GM19099 (cell line): ENCODE data around the gene ASAP3.

ENCODE experiments used
- POLR2A ChIP-seq: IDR thresholded peaks from 3 replicates; pipeline ENCODE4 v1.6.1; 2011; ENCODE audit warnings: low read depth; ENCODE audit not compliant: insufficient read length; ENCODE audit errors: extremely low read depth

ASAP3 gene

GRCh38 chr1:23384312-23385058 is 99.5 kb downstream of the ASAP3 start:
- no peak for TF ChIP-seq POLR2A

DNA sequence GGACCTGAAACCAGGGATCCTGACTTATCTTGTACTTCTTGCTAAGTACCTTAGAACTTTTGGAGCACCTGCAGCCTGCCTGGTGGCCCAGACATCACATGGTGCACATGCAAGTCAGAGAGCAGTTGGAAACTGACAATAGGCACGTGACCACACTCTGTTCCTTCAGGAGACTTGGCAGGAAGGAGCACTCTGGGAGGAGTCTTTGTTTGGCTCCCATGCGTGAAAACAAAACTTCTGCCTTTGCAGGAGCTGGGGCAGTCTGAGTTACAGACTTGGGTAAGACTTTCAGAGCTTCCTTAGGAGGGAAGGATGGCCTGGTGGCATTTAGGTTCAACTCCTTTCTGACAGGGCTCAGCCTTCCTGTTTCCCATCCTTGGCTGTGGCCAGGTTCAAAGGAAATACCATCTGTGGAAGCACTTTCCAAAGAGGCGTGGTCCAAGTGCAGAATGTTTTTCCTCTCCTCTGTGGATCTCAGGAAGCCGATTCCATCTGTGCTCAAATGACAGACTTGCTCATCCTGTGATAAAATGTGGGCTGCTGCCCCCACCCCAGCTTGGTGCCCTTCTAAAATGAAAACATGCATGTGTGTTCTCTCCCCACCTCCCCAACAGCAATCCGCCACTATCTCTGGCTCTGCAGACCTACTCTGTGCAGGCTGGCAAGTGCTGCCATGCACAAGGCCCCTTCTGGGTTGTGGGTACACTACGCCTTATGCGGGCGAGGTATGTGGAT is 100.2 kb downstream of the ASAP3 start:
- TF ChIP-seq POLR2A, result no peak

DNA sequence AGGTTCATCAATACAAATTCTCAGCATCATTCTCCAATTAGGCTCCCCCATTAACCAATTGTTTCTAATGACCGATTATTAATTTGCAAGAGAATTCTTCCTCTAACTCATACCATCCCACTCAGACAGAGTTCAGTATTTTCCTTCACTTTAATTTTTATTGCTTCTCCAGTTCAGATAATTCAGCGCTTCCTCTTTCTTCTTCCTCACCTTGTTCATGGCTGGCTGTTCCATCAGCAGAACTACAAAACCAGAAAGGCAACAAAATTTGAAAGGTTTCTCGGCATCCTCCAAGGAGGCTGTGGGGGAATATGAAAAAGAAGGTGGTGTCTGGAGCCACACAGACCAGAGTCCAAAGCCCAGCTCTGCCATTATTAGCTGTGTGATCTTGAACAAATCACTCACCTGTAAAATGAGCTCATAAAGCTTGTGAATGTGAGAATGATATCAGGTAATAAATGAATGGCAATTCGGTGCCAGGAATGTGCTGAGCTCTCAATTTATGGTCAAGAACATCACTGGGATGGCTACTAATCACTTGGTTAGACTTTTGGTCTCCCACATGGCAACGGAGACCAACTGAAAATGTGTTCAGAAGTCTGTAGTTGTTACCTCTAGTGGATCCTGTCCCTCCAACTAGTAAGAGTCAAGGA is 102.6 kb downstream of the ASAP3 start:
- no peak for TF ChIP-seq POLR2A

DNA sequence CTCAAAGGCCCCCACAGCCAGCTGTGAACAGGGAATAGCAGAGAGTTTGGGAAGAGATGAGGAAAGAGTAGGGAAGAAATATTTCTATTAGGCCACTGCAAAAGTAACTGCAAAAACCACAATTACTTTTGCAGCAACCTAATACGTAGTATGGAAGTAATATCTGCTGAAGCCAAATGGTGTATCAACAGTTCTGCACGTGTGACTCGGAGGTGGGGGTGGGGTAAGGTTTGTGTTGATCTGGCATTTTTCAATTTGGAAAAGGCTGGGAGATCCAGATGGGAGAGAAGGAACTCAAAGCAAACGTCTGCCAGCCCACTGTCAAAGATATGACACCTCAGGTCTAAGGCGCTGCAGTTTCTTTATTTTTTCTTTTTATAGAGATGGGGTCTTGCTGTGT is 103.3 kb downstream of the ASAP3 start:
- no peak for TF ChIP-seq POLR2A
